H1 (cell line): ENCODE results near the gene ZNF184.

Experiments
- CBX8 ChIP-seq: fragments of 300-800, 300-1000 bp; sonication (generic); IDR thresholded peaks from 2 replicates; pipeline ENCODE4 v1.7.1; 2016; ENCODE audit warnings: low read depth, low read length, borderline replicate concordance
- CTCF ChIP-seq, 3 experiments: IDR thresholded peaks; 1 replicate in 2 of 3; 2 replicates in 1 of 3; pipeline versions ENCODE4 v1.5.1 to v1.6.1; 2011; ENCODE audit warnings: low read length in 3 of 3, mild to moderate bottlenecking in 3 of 3, inconsistent platforms in 2 of 3, low read depth in 1 of 3, moderate library complexity in 1 of 3; ENCODE audit not compliant: insufficient read depth in 1 of 3; ENCODE audit errors: control extremely low read depth in 1 of 3
- EP300 ChIP-seq, 2 experiments: IDR thresholded peaks; 1 replicate in 1 of 2; 2 replicates in 1 of 2; pipeline ENCODE4 v1.6.1; 2011 to 2012; ENCODE audit warnings: low read depth in 2 of 2, low read length in 2 of 2, mild to moderate bottlenecking in 2 of 2, borderline replicate concordance in 1 of 2, inconsistent platforms in 1 of 2, moderate library complexity in 1 of 2
- POLR2AphosphoS5 ChIP-seq: IDR thresholded peaks from 2 replicates; pipeline ENCODE4 v1.6.1; 2011; ENCODE audit warnings: low read depth, low read length
- SP1 ChIP-seq: IDR thresholded peaks from 2 replicates; pipeline ENCODE4 v1.6.1; 2011; ENCODE audit warnings: low read depth, low read length
- SUZ12 ChIP-seq: fragments of 200-600 bp; sonication (generic); IDR thresholded peaks from 2 replicates; pipeline ENCODE4 v1.6.1; 2012; ENCODE audit warnings: mild to moderate bottlenecking, inconsistent platforms, low read length, moderate library complexity, mixed read lengths
- TBP ChIP-seq: IDR thresholded peaks from 2 replicates; pipeline ENCODE4 v1.6.1; 2011; ENCODE audit warnings: low read depth, low read length, improper control_type of control experiment
- YY1 ChIP-seq: IDR thresholded peaks from 2 replicates; pipeline ENCODE4 v1.6.1; 2011; ENCODE audit warnings: low read depth, mild to moderate bottlenecking, low read length
- ZNF274 ChIP-seq: IDR thresholded peaks from 2 replicates; pipeline ENCODE4 v1.7.0; 2012; ENCODE audit warnings: low read length, borderline replicate concordance; ENCODE audit errors: extremely low read depth

GRCh38 chr6:27472617-27473400, at the start of gene ZNF184:
- TF ChIP-seq SP1 (peak; percentile 79), POLR2AphosphoS5 (peak; percentile 43; the same call in 1 of the 2 replicates), CTCF (IDR thresholded peaks at IDR 0.05; ENCODE audit: control extremely low read depth in 1 of 3, insufficient read depth in 1 of 3, low read depth in 1 of 3, low read length in 3 of 3) (peak in 1 of 3 experiments; percentile 10; a peak in 1 of 4 replicates), CBX8 (no peak), YY1 (no peak), TBP (peak; percentile 42; the same call in 1 of the 2 replicates), EP300 (IDR thresholded peaks at IDR 0.05; ENCODE audit: borderline replicate concordance in 1 of 2, low read depth in 2 of 2, low read length in 2 of 2) (peak in 1 of 2 experiments; percentile 30; a peak in 1 of 3 replicates), SUZ12 (no peak), ZNF274 (no peak)
